ENCODE data around the gene SEC14L3. TPM values are rescaled to one million over a fixed set of nuclear protein-coding genes. Genes with fewer than 3 reads are reported as not detected.

SEC14L3 gene
- total RNA-seq, result not detected

GRCh38 chr22:30471616-30472318, at the start of gene SEC14L3:
TSS of gene SEC14L3 (minus strand) at chr22:30472017. CDS start at chr22:30471958, 59 bp downstream.
- 62% methylated on average over 13 of the region's 13 CpGs; no CpG with 5 or more reads in 1 of the 2 donors for WGBS, 2 donors (ENCODE audit: low coverage in 1 of 2)

GRCh38 chr22:30519842-30520425, 48.1 kb upstream of the SEC14L3 start:
- 89% methylated on average over 7 of the region's 7 CpGs; no CpG with 5 or more reads in 1 of the 2 donors for WGBS, 2 donors (ENCODE audit: low coverage in 1 of 2)
- Histone ChIP-seq H3K27ac (no peak overlapping the region), H3K9me3 (no peaks in the 10 kb centered on the region), H3K27me3 (no peaks in the 10 kb centered on the region), H3K36me3 (no peaks in the 10 kb centered on the region), H3K4me1 (no peaks in the 10 kb centered on the region), H3K4me3 (no peak overlapping the region)
- TF ChIP-seq EP300 (IDR thresholded peaks at IDR 0.05; ENCODE audit: low read depth), result no peak
- no peak for TF ChIP-seq POLR2AphosphoS5 (IDR thresholded peaks at IDR 0.05)
- TF ChIP-seq POLR2A (IDR thresholded peaks at IDR 0.05), result no peak
- TF ChIP-seq CTCF (IDR thresholded peaks at IDR 0.05), result no peak
- in situ Hi-C loops (cut with MboI; ENCODE audit: low pct_ligation_motif_present in 1 of 4, low pct_unique_long_range_greater_than_20kb in 1 of 4, low sequenced_read_pairs in 3 of 4), result no loop called here
- DNase-seq, result no peak
- intact Hi-C loops (cut with DNase I; ENCODE audit: low total_unique reads), result no loop called here

More at GRCh38 chr22:30471616-30472318, at the start of gene SEC14L3:
- intact Hi-C loops (cut with DNase I; ENCODE audit: low total_unique reads), result loop anchor here (2.0 kb wide), 1 partner anchor 45 kb away; no protein-coding TSS in a partner anchor
- no peak within 1 kb of the TSS for H3K27ac ChIP-seq
- H3K9me3 ChIP-seq, result no peaks in the 10 kb centered on the region
- H3K4me3 ChIP-seq, result no peak within 1 kb of the TSS
- no peak for DNase-seq
- TF ChIP-seq CTCF (IDR thresholded peaks at IDR 0.05) (no peak), POLR2AphosphoS5 (IDR thresholded peaks at IDR 0.05) (no peak), POLR2A (IDR thresholded peaks at IDR 0.05) (no peak), EP300 (IDR thresholded peaks at IDR 0.05; ENCODE audit: low read depth) (no peak)
- no peaks in the 10 kb centered on the region for H3K36me3 ChIP-seq
- in situ Hi-C loops (cut with MboI; ENCODE audit: low pct_ligation_motif_present in 1 of 4, low pct_unique_long_range_greater_than_20kb in 1 of 4, low sequenced_read_pairs in 3 of 4), result no loop called here
- H3K4me1 ChIP-seq, result no peaks in the 10 kb centered on the region
- peaks cover 9% of the 10 kb centered on the region for H3K27me3 ChIP-seq

GRCh38 chr22:30516731-30517130, 44.9 kb upstream of the SEC14L3 start:
- intact Hi-C loops (cut with DNase I; ENCODE audit: low total_unique reads) (loop anchor here (2.0 kb wide), 1 partner anchor 46 kb away; no protein-coding TSS in a partner anchor), in situ Hi-C loops (cut with MboI; ENCODE audit: low pct_ligation_motif_present in 1 of 4, low pct_unique_long_range_greater_than_20kb in 1 of 4, low sequenced_read_pairs in 3 of 4) (no loop called here)
- TF ChIP-seq CTCF (IDR thresholded peaks at IDR 0.05) (no peak), EP300 (IDR thresholded peaks at IDR 0.05; ENCODE audit: low read depth) (no peak), POLR2A (IDR thresholded peaks at IDR 0.05) (no peak)
- no peaks in the 10 kb centered on the region for H3K4me1 ChIP-seq
- H3K27ac ChIP-seq, result no peak overlapping the region
- H3K4me3 ChIP-seq, result no peak overlapping the region
- no peak for DNase-seq
- H3K27me3 ChIP-seq, result no peaks in the 10 kb centered on the region
- no peaks in the 10 kb centered on the region for H3K36me3 ChIP-seq
- no peaks in the 10 kb centered on the region for H3K9me3 ChIP-seq
- WGBS, 2 donors (ENCODE audit: low coverage in 1 of 2), result 86% methylated on average over 5 of the region's 5 CpGs; no CpG with 5 or more reads in 1 of the 2 donors

- 86 to 93% methylated on average over 3 to 6 of the region's 6 CpGs for WGBS, 2 donors (ENCODE audit: low coverage in 1 of 2)
- no peaks in the 10 kb centered on the region for H3K9me3 ChIP-seq
- no peaks in the 10 kb centered on the region for H3K27me3 ChIP-seq
- intact Hi-C loops (cut with DNase I; ENCODE audit: low total_unique reads), result loop anchor here (2.0 kb wide), 1 partner anchor 45 kb away; no protein-coding TSS in a partner anchor
- no peaks in the 10 kb centered on the region for H3K4me1 ChIP-seq
- H3K4me3 ChIP-seq, result no peak overlapping the region
- no peaks in the 10 kb centered on the region for H3K36me3 ChIP-seq
- H3K27ac ChIP-seq, result no peak overlapping the region
- in situ Hi-C loops (cut with MboI; ENCODE audit: low pct_ligation_motif_present in 1 of 4, low pct_unique_long_range_greater_than_20kb in 1 of 4, low sequenced_read_pairs in 3 of 4), result no loop called here
- DNase-seq, result no peak
- TF ChIP-seq CTCF (IDR thresholded peaks at IDR 0.05), result no peak
- TF ChIP-seq POLR2A (IDR thresholded peaks at IDR 0.05), result no peak
- TF ChIP-seq POLR2AphosphoS5 (IDR thresholded peaks at IDR 0.05), result no peak
- TF ChIP-seq EP300 (IDR thresholded peaks at IDR 0.05; ENCODE audit: low read depth), result no peak
Observed at GRCh38 chr22:30516273-30516672, 44.5 kb upstream of the SEC14L3 start.
